ENCODE data around the gene WWOX. TPM values are rescaled to one million over a fixed set of nuclear protein-coding genes. Genes with fewer than 3 reads are reported as not detected.

WWOX gene
- total and polyA plus RNA-seq, 2 of the 8 experiments (the other 6 are each of a cell fraction or from before 2014, with no cell fraction given), result 5.4 to 16.7 TPM

GRCh38 chr16:78823027-78823426 lies 723.6 kb downstream of the WWOX start (continued):
- TF ChIP-seq CHD7 (IDR thresholded peaks at IDR 0.05; ENCODE audit: insufficient replicate concordance, low read length), result no peak
- no peak for TF ChIP-seq E2F6 (IDR thresholded peaks at IDR 0.05)
- no peak for TF ChIP-seq ASH2L (IDR thresholded peaks at IDR 0.05; ENCODE audit: low read length)

Measured in H1 (cell line).